GM21576 (cell line): ENCODE data around the gene MBOAT7.

Experiments
- ATAC-seq: cut with Tn5 transposase; IDR thresholded peaks from one replicate; pipeline ENCODE4 v1.9.1; 2021; ENCODE audit warnings: mild to moderate bottlenecking, moderate library complexity; ENCODE audit not compliant: unreplicated experiment

MBOAT7 gene

DNA sequence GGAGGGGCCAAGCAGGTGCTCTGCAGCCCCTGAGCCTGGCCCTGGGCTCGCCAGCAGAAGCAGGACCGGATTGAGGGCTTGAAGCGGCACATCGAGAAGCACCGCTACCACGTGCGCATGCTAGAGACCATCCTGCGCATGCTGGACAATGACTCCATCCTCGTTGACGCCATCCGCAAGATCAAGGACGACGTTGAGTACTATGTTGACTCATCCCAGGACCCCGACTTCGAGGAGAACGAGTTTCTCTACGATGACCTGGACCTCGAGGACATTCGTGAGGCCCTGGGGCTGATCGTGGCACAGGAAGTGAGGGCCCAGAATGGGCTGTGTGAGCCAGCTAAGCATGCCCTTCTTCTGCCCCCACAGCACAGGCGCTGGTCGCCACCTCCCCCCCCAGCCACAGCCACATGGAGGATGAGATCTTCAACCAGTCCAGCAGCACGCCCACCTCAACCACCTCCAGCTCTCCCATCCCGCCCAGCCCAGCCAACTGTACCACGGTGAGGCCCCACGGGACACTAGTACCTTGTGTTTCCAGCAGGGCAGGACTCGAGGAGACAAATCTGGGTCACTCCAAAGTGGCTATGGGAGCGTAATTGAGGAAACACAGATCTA lies 43.7 kb downstream of the MBOAT7 start:
- no peak for ATAC-seq

DNA sequence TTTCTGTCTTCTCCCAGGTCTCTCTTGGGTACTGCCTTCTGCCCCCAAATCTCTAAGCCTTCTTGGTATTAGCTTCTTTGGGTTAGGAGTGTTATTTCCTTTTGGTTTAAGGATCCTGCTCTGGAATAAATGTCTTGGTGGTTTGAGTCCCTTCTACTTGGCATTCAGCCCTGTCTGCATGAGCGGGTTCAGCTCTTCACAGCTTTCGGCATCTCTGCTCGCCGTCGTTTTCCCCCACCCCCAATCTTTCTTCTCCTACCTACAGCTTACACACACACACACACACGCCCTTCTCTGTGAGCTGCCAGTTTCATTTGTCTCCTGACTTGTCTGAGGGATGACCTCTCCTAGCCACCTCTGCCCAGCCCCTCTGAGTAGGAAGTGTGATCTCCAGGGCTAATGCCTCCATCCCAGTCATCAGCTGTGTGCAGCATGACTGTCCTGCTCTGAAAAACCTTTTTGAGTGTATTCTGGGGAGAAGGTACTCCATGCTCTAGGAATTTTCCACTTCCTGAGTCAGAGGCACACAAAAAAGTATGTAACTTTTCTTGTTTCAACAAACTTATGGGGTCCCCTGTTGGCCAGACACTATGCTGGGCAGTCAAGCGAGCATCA lies 47.1 kb downstream of the MBOAT7 start:
- no peak for ATAC-seq

DNA sequence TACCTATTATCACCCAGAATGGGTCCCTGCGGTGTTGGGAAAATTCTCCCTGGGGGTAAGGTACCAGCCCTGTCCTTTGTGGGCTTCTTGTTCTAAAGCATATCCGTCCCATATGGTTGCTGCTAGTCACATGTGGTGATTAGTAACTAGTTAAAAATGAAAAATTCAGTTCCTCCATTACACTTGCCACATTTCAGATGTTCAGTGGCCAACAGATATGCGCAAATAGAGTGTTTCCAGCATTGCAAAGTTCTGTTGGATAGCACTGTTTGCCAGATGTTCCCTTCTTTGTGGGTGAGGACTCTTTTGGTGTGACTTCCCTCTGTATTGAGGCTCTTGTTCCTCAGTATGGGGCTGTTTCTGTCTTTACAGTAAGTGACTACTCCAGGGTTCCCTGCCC lies 48.0 kb downstream of the MBOAT7 start:
- ATAC-seq, result no peak

DNA sequence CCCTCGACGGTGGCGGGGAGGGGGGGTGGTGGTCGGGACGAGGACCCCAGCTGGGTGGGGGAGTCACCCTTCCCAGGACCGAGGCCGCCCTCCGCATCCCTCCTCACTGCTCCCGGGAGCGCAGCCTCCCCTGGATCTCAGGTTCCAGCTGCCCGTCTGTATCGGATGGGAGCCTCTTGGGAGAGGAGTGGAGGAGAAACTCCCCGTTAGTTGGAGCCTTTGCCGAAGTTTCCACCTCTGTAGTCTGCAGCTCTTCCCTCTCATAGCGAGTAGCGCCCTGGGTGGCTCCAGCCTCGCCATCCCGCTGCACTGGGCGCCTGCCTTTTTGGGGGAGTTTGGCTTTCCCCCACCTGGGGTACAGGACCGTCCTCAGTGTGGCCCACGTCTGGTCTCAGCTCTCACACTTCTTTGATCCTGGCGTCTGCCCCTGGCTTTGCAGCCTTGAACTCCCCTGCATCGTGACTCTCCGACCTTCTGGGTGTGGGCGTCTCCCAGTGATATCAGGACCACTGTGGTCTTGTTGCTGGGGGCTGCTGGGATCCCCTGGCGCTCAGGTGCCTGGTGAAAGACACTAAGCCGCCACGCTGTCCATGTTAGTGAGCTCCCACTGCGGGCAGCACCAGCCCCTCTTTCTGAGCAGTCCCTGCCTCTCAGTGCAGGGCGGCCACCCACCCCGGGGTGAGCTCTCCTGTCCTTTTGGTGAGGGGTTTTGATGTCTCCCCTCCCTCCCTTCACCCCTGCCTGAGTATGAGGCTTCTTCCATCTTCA lies 50.7 kb downstream of the MBOAT7 start:
- ATAC-seq, result no peak

DNA sequence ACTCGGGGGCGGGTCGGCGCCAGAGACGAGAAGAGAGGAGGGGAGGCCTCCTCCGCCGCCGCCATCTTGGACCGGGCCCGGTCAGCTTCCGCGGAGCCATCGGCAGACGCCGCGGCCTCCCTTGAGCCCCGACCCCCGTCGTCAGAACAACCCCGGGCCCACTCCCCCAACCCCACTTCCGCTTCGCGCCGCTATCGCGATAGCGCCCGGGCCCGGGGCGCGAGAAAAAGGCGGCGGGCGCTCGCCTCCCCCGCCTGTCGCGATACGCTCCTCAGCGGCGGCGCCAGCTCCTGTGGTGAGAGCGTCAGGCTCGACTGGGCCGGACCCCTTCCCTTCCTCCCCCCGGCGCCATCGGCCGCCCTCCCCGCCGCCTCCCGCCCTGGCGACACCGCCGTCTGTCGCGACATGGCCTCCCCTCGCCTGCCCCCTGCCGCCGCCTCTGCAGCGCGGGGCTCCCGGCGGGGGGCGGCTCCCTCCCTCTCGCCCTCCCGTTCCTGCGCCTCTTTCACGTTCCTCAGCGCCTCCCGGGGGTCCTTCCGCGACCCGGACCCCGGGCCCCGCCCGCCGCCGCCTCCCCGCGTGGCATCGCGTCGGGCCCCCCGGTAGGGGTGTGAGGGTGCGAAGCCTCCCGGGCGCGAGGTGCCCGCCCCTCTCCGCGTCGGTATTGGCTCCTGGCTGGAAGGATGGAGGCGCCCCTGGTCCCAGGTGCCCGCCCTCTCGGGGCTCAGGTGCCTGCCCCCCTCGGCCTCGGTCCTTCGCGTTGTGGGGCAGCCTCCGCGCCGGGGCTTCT lies 51.5 kb downstream of the MBOAT7 start, which contains the start of gene CNOT3:
Gene CNOT3, plus strand, starts transcription at position 64 of the 790 bp plus-strand sequence. CDS start 5,217 bp downstream, outside the sequence.
- no peak for ATAC-seq

DNA sequence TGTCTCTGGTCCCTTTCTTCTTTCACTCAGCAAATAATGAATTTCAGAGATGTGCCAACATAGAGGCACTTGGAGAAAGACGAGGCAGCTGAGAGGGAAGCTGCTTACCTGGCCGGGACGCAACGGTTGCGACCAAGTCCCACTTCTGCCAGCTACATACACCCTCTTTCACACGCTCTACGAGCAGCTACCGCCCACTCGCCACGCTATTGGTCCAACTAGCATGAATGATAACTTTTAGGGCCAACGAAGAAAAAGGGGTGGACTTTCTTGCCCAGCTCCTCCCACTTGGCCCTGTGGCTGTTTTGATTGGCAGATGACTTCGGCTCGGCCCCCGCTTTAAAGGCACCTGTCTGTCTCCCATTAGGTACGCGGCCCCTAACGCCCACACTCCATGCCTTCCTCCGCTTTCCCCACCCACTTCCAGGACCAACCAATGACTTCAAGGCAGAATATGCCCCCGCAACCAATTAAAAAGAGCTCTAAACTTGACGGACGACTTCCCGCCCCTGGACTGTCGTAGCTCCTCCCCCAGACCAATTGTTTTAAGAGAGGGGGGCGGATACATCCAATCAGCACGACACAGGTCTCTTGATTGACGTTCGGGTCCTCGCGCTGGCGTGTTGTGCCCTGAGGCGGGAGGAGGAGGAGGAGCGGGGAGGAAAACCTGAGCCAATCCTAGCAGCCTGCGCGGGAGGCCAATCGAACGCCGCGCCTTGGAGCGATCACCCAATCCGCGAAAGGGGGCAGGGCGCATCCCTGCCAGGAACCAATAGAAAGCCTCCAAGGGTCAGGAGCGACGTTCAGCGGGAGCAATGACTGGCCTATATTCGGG lies 52.3 kb downstream of the MBOAT7 start:
- ATAC-seq, result peak; percentile 77

DNA sequence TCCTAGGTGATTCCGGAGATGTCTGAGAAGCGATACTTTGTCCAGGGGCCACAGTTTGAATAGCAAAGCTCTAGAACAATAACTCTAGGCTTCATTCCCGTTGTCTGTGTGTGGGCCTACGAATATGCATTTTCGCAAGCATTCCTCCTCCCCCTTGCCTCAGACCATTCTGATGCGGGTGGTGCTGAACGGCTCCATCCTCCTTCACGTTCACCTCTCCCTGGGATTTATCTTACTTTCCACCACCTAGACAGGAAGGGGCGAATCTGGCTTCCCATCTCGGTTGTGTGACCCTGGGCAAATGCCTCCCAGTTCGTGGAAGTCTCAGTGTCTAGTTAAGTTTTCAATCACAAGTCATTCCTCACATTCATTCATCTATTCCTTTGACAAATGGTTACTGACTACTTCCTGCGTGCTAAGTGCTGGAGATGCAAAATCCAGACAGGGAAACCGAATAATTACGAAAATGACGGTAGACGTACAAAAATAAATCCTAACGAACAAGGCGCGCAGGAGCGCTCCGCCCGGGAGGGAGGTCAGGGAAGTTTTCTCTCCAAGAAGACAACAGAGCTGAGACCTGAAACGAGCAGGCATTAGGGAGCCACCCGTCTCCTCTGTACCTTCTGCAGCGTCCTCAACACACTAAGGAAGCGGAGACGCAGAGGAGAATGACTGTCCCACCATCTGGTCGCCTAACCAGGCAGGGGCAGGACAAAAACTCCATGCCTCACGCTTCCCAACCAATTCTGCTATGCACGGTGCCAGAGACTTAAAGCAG lies 53.1 kb downstream of the MBOAT7 start:
- no peak for ATAC-seq

DNA sequence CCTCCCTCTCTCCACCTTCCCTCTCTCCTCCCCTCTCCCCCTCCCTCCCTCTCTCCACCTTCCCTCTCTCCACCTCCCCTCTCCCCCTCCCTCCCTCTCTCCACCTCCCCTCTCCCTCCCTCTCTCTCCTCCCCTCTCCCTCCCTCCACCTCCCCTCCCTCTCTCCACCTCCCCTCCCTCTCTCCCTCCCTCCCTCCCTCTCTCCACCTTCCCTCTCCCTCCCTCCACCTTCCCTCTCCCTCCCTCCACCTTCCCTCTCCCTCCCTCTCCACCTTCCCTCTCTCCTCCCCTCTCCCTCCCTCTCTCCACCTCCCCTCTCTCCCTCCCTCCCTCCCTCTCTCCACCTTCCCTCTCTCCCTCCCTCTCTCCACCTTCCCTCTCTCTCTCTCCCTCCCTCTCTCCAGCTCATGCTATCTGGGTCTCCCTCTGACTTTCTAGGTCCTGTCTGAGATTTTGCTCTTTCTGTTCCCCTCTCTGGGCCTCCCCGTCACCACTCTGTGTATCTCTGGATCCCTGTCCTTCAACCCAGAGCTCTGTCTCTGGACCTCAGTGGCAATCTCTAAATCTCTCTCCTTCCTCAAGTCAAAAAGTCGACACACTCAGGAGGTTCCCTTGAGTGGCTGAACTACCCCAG lies 55.3 kb downstream of the MBOAT7 start:
- no peak for ATAC-seq

DNA sequence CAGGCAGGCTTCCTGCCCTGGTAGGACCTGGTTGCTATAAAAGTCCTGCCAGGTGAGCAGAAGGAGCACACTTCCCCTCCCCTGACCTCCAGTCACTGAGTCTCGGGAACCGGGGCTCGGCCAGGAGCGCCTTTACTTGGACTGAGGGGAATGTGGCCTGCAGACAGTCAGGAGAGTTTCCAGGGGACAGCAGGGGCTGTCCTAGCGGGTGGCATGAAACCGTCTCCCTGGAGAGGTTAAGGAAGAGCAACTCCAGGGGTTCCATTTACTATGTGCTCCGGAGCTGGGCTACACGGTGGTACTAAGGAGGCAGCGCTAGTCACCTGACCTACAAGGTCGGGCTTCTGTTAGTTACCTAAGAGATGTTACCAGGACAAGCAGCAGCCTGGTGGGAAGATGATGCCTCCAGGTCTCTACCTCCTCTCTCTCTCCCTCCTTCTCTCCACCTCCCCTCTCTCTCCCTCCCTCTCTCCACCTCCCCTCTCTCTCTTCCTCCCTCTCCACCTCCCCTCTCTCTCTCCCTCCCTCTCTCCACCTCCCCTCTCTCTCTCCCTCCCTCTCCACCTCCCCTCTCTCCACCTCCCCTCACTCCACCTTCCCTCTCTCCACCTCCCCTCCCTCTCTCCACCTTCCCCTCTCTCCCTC lies 55.9 kb downstream of the MBOAT7 start:
- no peak for ATAC-seq

DNA sequence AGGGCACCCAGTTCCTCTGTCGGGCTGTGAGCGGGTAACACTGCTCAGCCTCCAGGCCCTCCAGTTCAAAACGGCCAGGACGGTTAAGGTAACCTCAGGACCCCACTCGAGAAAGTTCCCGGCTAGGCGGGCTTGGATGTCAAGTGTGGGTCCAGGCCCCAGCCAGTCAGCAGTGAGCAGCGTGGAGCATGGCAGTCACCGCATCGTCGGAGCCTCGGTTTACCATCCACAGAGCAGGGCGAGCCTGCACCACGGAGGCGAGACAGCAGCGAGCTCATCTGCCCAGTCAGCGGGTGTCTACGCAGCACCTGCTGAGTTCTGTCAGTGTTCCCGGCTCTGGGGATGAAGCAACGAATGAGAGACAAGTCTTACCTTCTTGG lies 59.8 kb downstream of the MBOAT7 start:
- ATAC-seq, result no peak

DNA sequence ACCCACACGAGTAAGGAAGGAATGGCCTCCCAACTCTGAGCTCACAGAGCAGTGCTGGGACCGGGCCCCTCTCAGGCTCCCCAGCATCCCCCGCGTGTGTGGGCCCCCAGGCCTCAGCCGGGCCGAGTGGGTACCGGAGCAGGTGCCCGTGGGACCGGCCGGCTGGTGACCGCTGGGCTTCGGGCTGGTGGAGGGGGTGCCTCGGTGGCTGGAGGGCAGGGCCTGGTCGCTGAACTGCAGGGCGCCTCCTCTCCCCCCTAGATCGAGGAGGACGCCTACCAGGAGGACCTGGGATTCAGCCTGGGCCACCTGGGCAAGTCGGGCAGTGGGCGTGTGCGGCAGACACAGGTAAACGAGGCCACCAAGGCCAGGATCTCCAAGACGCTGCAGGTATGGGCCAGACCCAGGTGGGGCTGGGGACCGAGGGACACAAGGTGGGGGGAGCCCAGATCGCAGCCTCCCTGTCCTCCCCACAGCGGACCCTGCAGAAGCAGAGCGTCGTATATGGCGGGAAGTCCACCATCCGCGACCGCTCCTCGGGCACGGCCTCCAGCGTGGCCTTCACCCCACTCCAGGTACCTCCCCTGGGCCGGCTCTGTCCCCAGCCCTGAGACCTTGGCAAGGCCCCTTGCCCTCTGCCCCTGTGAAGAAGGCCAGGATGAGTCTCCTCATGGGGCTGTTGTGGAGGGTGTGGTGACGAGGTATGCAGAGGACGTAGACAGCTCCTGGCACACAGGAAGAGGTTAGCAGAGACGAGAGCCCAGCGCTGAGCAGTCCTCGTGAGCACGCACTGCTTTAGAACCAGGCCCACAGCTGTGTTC lies 60.4 kb downstream of the MBOAT7 start:
- no peak for ATAC-seq

DNA sequence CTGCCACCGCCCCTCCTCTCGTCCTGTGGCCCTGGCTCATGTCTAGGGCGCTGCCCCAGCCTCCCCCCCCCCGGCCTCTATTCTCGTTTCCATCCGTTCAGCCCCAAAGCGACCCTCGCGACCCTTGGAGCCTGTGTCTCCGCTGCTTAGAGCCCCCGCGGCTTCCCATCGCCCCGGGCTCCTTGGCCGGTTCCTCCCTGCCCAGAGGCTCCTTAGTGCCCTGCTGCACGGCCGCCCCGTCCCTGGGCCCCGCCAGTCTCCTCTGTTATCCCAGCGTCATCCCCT lies 61.0 kb downstream of the MBOAT7 start:
- ATAC-seq, result no peak

DNA sequence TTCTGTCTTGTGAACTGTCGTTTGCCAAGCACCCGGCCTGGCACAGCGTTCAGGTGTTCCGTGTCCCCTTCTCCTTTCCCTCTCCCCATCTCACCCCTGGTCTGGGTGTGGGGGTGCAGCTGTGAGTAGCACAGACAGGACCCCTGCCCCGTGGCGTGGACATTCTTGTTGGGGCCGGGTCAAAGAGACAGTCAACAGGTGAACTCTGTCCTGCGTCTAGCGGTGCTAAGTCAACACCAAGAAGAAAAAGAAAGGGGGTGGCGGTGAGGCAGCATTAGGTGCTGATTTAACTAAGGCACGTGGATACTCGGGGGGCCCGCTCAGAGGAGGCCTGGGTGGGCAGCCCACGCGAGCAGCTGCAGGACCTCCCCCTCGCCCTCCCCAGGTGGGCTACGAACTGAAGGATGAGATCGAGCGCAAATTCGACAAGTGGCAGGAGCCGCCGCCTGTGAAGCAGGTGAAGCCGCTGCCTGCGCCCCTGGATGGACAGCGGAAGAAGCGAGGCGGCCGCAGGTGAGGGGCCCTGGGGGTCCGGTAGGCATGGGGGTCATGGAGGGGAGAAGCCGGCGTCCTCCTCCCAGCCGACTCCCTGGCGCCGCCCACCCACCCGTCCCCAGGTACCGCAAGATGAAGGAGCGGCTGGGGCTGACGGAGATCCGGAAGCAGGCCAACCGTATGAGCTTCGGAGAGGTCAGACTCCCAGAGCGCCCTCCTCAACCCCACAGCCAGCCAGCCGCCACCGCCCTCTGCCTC lies 61.5 kb downstream of the MBOAT7 start:
- ATAC-seq, result no peak

DNA sequence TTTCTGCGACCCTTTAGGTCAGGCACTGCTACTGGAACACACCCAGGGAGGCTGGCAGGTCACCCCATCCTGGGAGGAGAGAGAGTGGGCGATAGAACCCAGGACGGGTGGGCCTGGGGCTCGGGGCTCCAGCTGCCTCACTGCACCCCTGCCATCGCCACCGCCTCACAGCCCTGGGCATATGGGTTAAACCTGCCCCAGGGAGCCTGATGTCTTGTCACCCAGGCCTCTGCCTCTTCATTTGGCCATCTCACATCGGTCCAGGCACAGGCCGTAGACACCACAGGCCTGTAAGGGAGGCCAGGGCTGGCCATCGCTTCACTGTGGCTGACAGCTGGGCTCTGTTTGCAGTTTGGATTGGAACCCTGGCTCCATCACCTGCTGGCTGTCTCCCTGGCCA lies 63.7 kb downstream of the MBOAT7 start:
- ATAC-seq, result no peak

DNA sequence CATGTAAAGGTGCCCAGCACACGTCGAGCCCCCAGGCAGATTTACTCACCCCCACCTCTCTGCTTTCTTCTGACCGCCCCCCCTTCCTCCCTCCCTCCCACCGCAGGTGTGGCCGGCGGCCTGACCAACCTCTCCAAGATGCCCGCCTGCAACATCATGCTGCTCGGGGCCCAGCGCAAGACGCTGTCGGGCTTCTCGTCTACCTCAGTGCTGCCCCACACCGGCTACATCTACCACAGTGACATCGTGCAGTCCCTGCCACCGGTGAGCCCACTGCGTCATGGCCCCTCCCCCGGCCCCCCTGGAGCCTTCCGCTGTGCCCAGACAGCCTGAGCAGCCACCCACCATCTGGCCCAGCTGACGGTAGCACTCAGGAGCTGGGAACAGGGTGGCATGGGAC lies 65.0 kb downstream of the MBOAT7 start:
- ATAC-seq, result no peak

DNA sequence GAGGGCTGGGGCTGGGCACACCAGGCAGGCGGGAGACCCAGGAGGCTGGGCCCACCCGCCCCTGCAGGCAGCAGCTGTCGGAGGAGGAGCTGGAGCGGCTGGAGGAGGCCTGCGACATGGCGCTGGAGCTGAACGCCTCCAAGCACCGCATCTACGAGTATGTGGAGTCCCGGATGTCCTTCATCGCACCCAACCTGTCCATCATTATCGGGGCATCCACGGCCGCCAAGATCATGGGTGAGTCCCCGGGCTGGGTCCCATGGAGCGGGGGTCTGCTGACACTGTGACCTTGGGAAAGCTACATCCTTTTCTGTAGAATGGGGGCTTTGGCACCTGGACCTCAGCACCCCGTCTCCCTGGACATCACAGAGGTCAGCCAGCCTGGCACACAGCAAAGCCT lies 65.7 kb downstream of the MBOAT7 start:
- ATAC-seq, result no peak
